NT2/D1 (cell line): Measurements from ENCODE around the gene DYRK1B.
"Not testable (repeated sequence)": the region's sequence is repeated elsewhere in the genome, so short reads cannot be mapped to it uniquely, and the experiment has no call there.

Experiments
- DNase-seq: peaks from one replicate; pipeline ENCODE4 v3.0.0-alpha.2; 2011; ENCODE audit warnings: low read depth, low spot score
- H3K27me3 ChIP-seq: 2 replicates; pipeline ENCODE4 v1.6.0; 2011; ENCODE audit warnings: mild to moderate bottlenecking; ENCODE audit not compliant: insufficient read length, insufficient read depth
- H3K36me3 ChIP-seq: 2 replicates; pipeline ENCODE4 v1.6.1; 2011; ENCODE audit warnings: mild to moderate bottlenecking, low read length, mixed read lengths; ENCODE audit not compliant: insufficient read depth, insufficient read length
- H3K4me1 ChIP-seq: 2 replicates; pipeline ENCODE4 v1.5.1; 2011; ENCODE audit not compliant: insufficient read depth, insufficient read length
- H3K4me3 ChIP-seq: 2 replicates; pipeline ENCODE4 v1.5.1; 2011; ENCODE audit warnings: low read depth; ENCODE audit not compliant: insufficient read length
- H3K9ac ChIP-seq: 2 replicates; pipeline ENCODE4 v1.6.0; 2011; ENCODE audit warnings: low read depth; ENCODE audit not compliant: insufficient read length
- H3K9me3 ChIP-seq: 2 replicates; pipeline ENCODE4 v1.5.1; 2011; ENCODE audit warnings: mild to moderate bottlenecking, low read length; ENCODE audit not compliant: insufficient read depth
- SUZ12 ChIP-seq: IDR thresholded peaks from 2 replicates; pipeline ENCODE4 v1.6.1; 2011; ENCODE audit not compliant: insufficient read length, insufficient read depth; ENCODE audit errors: extremely low read depth
- YY1 ChIP-seq: IDR thresholded peaks from 2 replicates; pipeline ENCODE4 v1.6.1; 2011; ENCODE audit not compliant: insufficient read length, insufficient read depth
- ZNF274 ChIP-seq: IDR thresholded peaks from 2 replicates; pipeline ENCODE4 v1.6.1; 2011; ENCODE audit warnings: mild to moderate bottlenecking, low read depth, low read length

The DYRK1B gene

GRCh38 chr19:39833464-39834286 is at the start of gene DYRK1B:
Gene DYRK1B (minus strand): TSS chr19:39834162. CDS start chr19:39831867, 2,295 bp downstream.
- TF ChIP-seq YY1, result peak; percentile 56
- TF ChIP-seq SUZ12, result no peak
- H3K4me3 ChIP-seq, result peak within 1 kb of the TSS; percentile 59
- peak; percentile 91 for DNase-seq

GRCh38 chr19:39882645-39883044 is 48.7 kb upstream of the DYRK1B start:
- DNase-seq, H3K9me3 ChIP-seq, H3K4me3 ChIP-seq, H3K4me1 ChIP-seq, H3K36me3 ChIP-seq, H3K9ac ChIP-seq, H3K27me3 ChIP-seq: not testable (repeated sequence)

More at GRCh38 chr19:39833464-39834286, at the start of gene DYRK1B:
- Histone ChIP-seq H3K36me3 (peaks cover 79% of the 10 kb centered on the region), H3K4me1 (no peaks in the 10 kb centered on the region), H3K27me3 (no peaks in the 10 kb centered on the region), H3K9me3 (no peaks in the 10 kb centered on the region), H3K9ac (peak within 1 kb of the TSS; percentile 70)

GRCh38 chr19:39881495-39882110 is 47.6 kb upstream of the DYRK1B start:
- H3K36me3 ChIP-seq, H3K4me3 ChIP-seq, DNase-seq, H3K4me1 ChIP-seq, H3K9me3 ChIP-seq, H3K27me3 ChIP-seq, H3K9ac ChIP-seq: not testable (repeated sequence)

- not testable (repeated sequence) for H3K36me3 ChIP-seq, H3K4me1 ChIP-seq, H3K4me3 ChIP-seq, H3K27me3 ChIP-seq, H3K9ac ChIP-seq, DNase-seq, H3K9me3 ChIP-seq
Observed at GRCh38 chr19:39880241-39880640, 46.3 kb upstream of the DYRK1B start.

- not testable (repeated sequence) for H3K36me3 ChIP-seq, H3K9me3 ChIP-seq, DNase-seq, H3K4me1 ChIP-seq, H3K4me3 ChIP-seq, H3K27me3 ChIP-seq, H3K9ac ChIP-seq
Observed at GRCh38 chr19:39879796-39880195, 45.8 kb upstream of the DYRK1B start.

GRCh38 chr19:39878866-39879265 is 44.9 kb upstream of the DYRK1B start:
- H3K9ac ChIP-seq, H3K4me1 ChIP-seq, DNase-seq, H3K27me3 ChIP-seq, H3K4me3 ChIP-seq, H3K9me3 ChIP-seq, H3K36me3 ChIP-seq: not testable (repeated sequence)

- TF ChIP-seq ZNF274 (no peak), SUZ12 (no peak), YY1 (no peak)
- no peaks in the 10 kb centered on the region for H3K9me3 ChIP-seq
- H3K4me1 ChIP-seq, result no peaks in the 10 kb centered on the region
- H3K9ac ChIP-seq, result no peak overlapping the region
- no peaks in the 10 kb centered on the region for H3K36me3 ChIP-seq
- H3K4me3 ChIP-seq, result no peak overlapping the region
- no peaks in the 10 kb centered on the region for H3K27me3 ChIP-seq
- no peak for DNase-seq
Observed at GRCh38 chr19:39878398-39878797, 44.4 kb upstream of the DYRK1B start.

- H3K4me3 ChIP-seq, H3K9me3 ChIP-seq, H3K4me1 ChIP-seq, H3K36me3 ChIP-seq, DNase-seq, H3K27me3 ChIP-seq, H3K9ac ChIP-seq: not testable (repeated sequence)
Observed at GRCh38 chr19:39877982-39878381, 44.0 kb upstream of the DYRK1B start.

GRCh38 chr19:39877488-39877887 is 43.5 kb upstream of the DYRK1B start:
- not testable (repeated sequence) for H3K36me3 ChIP-seq, H3K27me3 ChIP-seq, H3K4me1 ChIP-seq, DNase-seq, H3K4me3 ChIP-seq, H3K9ac ChIP-seq, H3K9me3 ChIP-seq

- H3K36me3 ChIP-seq, H3K27me3 ChIP-seq, DNase-seq, H3K4me1 ChIP-seq, H3K9me3 ChIP-seq, H3K9ac ChIP-seq, H3K4me3 ChIP-seq: not testable (repeated sequence)
Observed at GRCh38 chr19:39876486-39876885, 42.5 kb upstream of the DYRK1B start.

GRCh38 chr19:39875401-39875864 is 41.5 kb upstream of the DYRK1B start:
- H3K4me3 ChIP-seq, H3K4me1 ChIP-seq, DNase-seq, H3K9me3 ChIP-seq, H3K27me3 ChIP-seq, H3K9ac ChIP-seq, H3K36me3 ChIP-seq: not testable (repeated sequence)
